NK-92 (cell line): ENCODE measurements around the gene RNF213.
"Not testable (repeated sequence)": the region's sequence is repeated elsewhere in the genome, so short reads cannot be mapped to it uniquely, and the experiment has no call there.

Experiments
- DNase-seq: peaks from one replicate; lab custom pipeline; 2025; ENCODE audit not compliant: unreplicated experiment; lab: John Stamatoyannopoulos, UW

RNF213 gene

DNA sequence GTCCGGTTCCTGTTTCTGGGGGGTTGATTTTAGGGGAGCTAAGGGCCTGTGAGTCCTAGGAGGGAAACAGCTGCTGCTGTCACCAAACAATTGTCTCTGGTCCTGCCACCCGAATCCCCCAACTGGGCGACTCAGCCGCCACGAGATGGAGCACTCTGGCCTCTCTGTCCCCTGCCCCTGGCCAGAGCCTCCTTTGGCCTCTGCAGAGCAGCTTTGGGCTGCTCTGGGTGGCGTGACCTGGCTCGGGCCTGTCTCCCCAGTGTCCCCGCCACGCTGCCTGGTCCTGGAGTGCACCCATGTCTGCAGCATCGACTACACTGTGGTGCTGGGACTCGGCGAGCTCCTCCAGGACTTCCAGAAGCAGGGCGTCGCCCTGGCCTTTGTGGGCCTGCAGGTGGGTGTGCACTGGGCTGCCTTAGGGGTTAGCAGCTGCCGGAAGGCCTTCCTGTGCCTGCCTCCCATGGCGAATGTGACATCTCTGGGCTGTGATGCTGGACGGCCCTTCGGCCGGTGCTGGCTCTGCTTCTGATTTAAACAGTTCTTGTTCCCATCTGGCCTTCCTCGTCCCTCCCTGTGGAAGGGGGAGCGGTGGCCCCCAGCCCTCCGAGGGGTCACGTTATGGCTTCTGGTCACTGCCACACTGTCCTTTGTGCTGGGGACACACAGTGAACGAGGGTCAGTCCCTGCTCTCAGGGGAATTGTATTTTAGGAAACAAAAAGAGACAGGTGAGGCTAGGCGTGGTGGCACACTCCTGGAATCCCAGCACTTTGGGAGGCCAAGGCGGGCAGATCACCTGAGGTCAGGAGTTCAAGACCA is 11.6 kb upstream of the RNF213 start:
- no peak for DNase-seq

DNA sequence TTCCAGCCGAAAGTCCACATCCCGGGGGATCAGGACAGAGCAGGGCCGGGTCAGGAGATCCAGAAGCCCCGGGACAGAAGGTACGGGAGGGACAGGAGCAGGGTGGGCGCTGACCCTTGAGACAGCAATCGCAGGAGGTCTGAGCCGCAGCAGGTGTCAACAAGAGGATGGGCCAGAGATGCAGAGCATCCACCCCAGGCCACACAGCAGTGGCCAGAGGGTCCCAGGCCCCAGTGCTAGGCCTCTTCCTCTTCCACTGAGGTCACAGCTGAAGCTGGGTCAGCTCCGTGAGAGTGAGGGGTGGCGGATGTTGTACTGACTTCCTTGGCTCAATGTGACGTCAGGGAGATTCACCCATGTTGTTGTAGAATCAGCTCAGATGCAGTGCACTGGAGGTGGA is 8.7 kb upstream of the RNF213 start:
- no peak for DNase-seq

DNA sequence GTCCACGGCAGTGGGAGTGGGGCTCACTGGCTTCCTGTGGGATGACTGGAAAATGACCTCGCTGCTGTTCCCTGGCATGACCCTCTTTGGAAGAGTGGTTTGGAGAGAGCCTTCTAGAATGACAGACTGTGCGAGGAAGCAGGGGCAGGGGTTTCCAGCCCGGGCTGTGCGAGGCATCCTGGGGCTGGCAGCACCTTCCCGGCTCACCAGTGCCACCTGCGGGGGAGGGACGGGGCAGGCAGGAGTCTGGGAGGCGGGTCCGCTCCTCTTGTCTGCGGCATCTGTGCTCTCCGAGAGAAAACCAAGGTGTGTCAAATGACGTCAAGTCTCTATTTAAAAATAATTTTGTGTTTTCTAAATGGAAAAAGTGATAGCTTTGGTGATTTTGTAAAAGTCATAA is 7.8 kb upstream of the RNF213 start:
- DNase-seq, result no peak

GRCh38 chr17:80253631-80254395 is 6.8 kb upstream of the RNF213 start:
- no peak for DNase-seq

GRCh38 chr17:80254396-80255251 is 6.0 kb upstream of the RNF213 start:
- no peak for DNase-seq

- no peak for DNase-seq
These were observed 4.7 kb upstream of the RNF213 start for GRCh38 chr17:80256034-80256350.

DNA sequence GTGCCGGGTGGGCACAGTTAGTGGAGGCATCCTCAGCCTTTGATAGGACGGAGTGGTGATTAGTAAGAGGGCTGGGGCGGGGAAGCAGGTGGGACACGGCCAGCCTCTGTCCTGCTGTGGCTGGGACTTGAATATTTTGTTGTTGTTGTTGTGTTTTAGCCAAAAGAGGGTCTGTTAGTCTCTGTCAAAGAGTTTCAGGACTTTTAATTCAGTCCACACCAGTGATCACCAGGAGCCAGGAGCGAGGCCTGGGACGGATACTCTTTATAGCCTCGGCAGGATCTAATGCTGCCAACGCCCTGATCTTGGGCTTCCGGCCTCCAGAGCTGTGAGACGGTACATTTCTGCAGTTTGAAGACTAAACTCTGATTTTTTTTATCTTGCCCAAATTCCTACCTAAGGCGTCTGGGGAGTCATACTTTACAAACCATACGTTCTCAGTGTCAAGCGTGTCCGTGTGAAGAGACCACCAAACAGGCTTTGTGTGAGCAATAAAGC is 2.9 kb upstream of the RNF213 start:
- no peak for DNase-seq

DNA sequence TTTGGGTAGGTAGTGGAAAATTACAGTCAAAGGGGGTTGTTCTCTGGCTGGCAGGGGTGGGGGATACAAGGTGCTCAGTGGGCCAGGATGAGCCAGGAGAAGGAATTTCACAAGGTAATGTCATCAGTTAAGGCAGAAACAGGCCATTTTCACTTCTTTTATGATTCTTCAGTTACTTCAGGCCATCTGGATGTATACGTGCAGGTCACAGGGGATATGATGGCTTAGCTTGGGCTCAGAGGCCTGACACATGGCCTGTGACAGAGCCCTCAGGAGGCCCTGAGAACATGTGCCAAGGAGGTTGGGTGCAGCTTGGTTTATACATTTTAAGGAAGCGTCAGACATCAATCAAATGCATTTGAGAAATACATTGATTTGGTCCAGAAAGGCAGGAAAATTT is 2.4 kb upstream of the RNF213 start:
- not testable (repeated sequence) for DNase-seq

- no peak for DNase-seq
These were observed 1.1 kb upstream of the RNF213 start for GRCh38 chr17:80259457-80260068.

GRCh38 chr17:80260069-80260535 is 550 bp upstream of the RNF213 start:
- DNase-seq, result no peak

DNA sequence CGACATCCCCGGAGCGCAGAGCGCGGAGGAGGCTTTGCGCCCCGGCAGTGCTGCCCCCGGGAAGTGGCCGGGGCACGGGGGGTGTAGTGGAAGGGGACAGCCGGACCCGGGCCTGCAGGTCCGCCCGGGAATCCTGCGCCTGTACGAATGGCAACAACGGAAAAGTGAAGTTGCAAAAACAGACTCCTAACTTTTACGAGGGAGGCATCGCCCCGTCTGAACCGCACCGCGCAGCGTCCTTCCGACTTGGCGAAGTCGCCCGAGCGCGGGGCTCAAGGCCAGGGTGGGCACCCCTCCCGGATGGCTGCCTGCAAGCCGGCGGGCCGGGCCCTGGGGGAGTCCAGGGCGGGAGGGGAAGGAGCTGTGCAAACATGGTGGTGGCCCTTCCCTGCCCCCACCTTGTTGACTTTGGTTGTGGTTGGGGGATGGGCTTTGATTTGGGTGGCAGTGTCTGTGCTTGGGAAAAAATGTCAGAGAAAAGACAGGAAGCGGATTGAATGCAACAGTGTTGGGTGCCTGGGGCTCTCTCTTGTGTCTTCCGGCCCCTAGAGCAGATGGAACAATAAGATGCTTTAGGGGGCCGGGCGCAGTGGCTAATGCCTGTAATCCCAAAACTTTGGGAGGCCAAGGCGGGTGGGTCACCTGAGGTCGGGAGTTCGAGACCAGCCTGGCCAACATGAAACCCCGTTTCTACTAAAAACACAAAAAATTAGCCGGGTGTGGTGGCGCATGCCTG is 675 bp downstream of the RNF213 start:
- no peak for DNase-seq

- DNase-seq, result no peak
These were observed 1.2 kb downstream of the RNF213 start for GRCh38 chr17:80261895-80262279.

DNA sequence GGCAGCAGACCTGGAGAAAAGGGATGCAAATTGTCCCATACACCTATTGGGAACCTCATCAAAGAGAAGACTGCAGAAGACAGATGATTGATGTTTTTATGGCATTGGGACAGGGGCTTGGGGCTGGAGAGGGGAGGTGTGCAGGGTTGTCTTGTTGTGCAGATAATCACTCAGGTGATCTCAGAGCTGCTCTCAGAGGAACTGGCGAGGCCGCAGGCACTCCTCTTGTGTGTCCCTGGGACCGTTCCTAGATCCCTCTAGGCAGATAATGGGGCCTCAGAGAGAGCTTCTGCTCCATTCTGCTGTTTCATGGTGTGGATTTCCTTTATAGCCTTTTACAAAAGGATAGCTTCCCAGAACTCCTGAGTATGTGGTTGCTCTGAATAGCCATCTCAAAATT is 1.6 kb downstream of the RNF213 start:
- DNase-seq, result no peak

- no peak for DNase-seq
These were observed 2.2 kb downstream of the RNF213 start for GRCh38 chr17:80262775-80263244.

DNA sequence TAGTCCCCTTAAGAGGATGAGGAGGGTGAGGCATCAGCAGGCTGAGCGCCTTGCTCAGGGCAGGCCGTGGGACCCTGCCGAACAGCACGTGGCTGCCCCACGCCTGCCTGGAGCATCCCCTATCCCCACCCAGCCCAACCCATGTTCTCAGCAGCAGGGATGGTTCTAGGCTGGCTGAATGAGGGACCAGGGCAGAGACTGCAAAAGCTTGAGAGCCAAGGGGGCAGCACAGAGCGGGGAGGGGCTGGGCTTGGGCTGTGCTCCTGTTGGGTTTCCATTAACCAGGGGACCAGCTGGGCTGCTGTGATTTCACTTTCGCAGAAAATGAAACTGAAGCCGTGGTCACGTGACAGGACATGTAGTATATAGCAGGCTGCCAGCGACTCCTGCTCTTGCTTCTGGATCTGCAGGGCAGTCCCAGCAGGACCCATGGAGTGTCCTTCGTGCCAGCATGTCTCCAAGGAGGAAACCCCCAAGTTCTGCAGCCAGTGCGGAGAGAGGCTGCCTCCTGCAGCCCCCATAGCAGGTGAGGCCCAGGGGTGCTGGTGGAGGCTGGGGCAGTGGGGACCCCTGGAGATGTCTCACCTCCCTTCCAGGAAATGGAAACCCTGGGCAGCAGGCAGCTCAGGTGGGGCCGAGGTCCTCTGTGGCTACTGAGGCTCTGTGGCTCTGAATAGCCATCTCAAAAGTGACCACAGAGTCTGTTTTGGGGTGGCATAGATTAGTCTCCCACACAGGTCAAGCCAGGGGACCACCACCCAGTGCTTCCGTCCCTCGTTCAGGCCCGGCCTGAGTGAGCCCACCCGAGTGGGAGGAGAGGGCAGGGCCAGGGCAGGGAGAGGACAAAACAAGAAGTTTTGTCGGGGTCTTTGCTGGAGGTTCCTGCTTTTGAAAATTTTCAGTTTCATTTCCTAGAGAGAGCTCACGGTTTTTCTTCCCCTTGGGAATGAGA is 2.9 kb downstream of the RNF213 start:
- DNase-seq, result peak; percentile 21

- DNase-seq, result no peak
These were observed 3.8 kb downstream of the RNF213 start for GRCh38 chr17:80264205-80265075.

DNA sequence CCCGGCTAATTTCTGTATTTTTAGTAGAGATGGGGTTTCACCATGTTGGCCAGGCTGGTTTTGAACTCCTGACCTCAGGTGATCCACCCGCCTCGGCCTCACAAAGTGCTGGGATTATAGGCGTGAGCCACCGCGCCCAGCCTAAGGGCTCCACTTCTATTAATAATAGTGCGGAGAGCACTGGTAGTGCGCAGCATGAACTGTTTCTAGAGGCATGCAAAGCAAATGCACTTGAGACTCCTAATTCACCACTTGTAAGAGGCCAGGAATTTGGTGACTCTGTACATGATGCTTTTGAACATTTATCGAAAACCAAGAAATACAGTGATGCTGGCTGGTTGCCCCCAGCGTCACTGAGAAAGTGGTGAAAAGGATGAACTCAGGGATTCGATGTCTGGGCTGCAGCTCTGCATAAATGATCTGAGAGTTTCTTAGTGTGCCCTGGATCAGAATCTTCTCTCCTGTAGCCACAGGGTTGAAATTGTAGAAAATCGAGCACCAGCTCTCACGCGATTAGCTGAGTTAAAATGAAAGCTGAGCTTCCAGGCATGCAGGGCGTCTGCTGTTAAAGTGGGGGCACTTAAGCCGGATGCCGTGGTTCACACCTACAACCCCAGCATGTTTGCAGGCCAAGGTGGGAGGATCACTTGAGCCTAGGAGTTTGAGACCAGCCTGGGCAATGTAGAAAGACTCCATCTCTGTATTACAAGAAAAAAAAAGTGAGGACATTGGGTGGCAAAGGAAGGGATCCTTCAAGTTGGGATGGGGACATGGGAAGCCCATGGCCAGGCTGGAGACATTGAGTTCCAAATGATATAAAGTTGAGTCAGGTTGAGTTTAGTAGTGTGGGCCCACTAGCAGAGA is 4.8 kb downstream of the RNF213 start:
- no peak for DNase-seq
